T-helper 2 cell treated with Interferon-gamma antibody and Interleukin-4, amounts not matched to agents 100 ng/mL and 5 ng/mL, for 36 hours (primary cell): Measurements from ENCODE around the gene ZNF319. TPM values are rescaled to one million over a fixed set of nuclear protein-coding genes. Genes with fewer than 3 reads are reported as not detected.
"Not testable (repeated sequence)": the region's sequence is repeated elsewhere in the genome, so short reads cannot be mapped to it uniquely, and the experiment has no call there.

Experiments used
- intact Hi-C: fragments of 100-400 bp; cut with micrococcal nuclease; formaldehyde crosslinking; loops from one replicate; pipeline ENCODE4 v1.15.1; 2023
- total RNA-seq: library from RNA; stranded (reverse); gene quantifications from 2 replicates; pipeline ENCODE4 v1.2.3, GENCODE V29; 2022

Gene ZNF319
- total RNA-seq, 1 donor from 2014 or later = 16.7 TPM

- intact Hi-C loops = no loop called here
Observed at GRCh38 chr16:57982385-57982784, 18.1 kb downstream of the ZNF319 start.

DNA sequence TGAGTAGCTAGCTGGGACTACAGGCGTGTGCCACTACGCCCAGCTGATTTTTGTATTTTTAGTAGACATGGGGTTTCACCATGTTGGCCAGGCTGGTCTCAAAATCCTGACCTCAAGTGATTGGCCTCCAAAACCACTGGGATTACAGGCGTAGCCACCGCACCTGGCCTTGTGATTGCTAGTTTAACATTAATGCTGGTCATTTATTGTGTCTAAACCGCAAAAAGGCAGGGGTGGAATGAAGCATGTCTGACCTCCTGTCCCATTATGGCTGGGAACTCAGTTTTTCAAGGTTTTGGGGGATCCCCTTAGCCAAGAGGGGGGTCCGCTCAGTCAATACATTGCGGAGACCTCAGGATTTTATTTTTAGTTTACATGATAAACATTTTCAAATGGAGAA is 18.8 kb downstream of the ZNF319 start:
- intact Hi-C loops = no loop called here

DNA sequence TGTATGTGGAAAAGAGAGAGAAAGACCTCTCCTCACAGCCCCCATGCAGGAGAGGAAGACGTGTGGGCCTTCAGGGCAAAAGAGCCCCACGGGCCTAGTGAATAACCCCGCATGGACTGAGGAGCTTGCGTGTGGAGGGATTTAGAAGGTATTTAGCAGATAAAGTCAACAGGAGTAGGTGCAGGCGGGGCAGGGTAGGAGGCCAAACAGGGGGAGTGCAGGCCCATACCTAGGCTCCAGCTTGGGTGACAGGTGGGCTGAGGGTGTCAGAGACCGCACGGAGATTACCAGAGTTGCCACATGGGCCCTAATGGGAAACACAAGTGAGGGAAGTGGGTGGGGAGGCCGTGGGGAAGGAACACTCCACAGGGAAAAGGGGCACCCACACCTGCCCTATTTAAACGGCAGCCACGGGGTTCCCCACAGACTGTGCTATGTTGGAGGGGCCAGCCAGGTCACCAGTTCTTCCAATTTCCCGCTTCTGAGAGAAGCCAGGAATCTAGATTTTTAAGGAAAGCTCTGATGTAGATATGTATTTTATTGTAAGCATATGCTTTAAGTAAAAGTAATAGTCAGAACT is 21.4 kb downstream of the ZNF319 start:
- intact Hi-C loops = no loop called here

- intact Hi-C loops = not testable (repeated sequence)
Observed at GRCh38 chr16:57978070-57978465, 22.4 kb downstream of the ZNF319 start.

GRCh38 chr16:57977418-57978069 is 22.9 kb downstream of the ZNF319 start:
- intact Hi-C loops = no loop called here

- intact Hi-C loops = no loop called here
Observed at GRCh38 chr16:57976331-57976796, 24.1 kb downstream of the ZNF319 start.

- intact Hi-C loops = no loop called here
Observed at GRCh38 chr16:57972306-57972705, 28.2 kb downstream of the ZNF319 start.

DNA sequence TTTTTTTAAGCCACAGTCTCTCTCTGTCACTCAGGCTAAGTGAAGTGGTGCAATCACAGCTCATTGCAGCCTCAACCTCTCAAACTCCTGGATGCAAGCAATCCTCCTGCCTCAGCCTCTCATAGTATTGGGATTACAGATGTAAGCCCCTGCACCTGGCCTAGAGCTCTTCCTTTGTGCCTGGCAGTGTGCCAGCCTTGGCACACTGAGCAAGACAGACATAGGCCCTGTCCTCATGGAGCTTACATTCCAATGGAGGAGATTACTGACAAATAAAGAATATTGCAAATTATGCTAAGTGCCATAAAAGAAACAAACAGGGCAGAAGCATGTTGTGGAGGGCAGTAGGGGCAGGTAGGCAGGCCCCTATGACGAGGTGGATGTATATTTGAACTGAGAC is 28.6 kb downstream of the ZNF319 start:
- intact Hi-C loops = no loop called here

GRCh38 chr16:57970970-57971369 is 29.5 kb downstream of the ZNF319 start, which contains the start of gene CNGB1:
TSS of gene CNGB1 (minus strand) at chr16:57971128. CDS start at chr16:57967286, 3,842 bp downstream.
- intact Hi-C loops = no loop called here

GRCh38 chr16:57970319-57970718 is 30.2 kb downstream of the ZNF319 start:
- intact Hi-C loops = no loop called here

DNA sequence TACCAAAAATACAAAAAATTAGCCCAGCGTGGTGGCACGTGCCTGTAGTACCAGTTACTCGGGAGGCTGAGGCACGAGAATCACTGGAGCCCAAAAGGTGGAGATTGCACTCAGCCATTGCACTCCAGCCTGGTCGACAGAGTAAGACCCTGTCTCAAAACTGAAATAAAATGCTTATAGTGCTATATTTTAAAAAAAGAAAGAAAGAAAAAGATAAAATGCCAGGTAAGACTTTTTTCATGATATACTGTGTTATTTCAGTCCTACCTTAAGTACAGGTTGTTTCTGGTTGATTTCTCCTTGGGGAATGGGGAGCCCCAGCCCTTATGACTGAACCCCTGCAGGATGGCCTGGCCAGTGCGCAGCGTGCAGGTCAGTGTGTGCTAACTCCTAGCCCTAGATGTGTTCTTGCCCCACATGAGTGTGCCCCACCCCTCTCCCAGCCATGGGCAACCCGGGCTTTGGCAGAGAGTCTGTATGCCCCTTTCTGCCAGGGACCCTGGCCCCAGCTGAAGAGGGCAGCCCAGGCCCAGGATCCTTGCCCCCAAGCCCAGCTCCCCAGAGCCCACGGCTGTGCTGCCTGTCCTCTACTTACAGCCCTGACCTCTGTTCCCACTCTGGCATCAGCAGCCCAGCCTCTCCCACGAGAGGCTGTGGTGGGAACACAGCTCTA is 30.9 kb downstream of the ZNF319 start:
- intact Hi-C loops = no loop called here

- intact Hi-C loops = no loop called here
Observed at GRCh38 chr16:57967916-57968315, 32.6 kb downstream of the ZNF319 start.

GRCh38 chr16:57966986-57967385 is 33.5 kb downstream of the ZNF319 start:
- intact Hi-C loops = no loop called here

DNA sequence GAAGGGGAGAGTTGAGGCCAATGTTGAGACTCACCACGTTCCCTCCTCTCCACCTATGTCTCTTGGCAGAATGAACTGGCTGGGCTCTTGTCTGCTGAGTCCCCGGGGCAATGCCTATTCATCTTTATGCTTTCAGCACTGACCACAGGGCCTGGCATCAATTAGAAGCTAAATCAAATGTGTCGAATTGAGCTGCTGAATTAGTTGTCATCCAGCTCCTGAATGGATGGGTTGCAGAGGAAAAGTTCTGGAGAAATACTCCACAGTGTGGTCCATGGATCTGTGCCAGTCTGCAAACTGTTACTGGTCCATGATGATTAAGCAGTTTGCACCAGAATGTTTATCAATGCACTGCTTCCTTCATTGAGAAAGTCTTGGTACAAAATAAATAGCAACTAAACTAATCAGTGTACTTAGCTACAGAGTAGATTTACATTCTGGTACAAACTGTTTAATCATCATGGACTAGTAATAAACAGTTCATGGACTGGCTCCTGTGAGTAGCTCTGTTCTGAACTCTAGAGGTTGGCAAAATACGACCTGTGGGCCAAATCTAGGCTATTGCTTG is 34.2 kb downstream of the ZNF319 start:
- intact Hi-C loops = no loop called here

DNA sequence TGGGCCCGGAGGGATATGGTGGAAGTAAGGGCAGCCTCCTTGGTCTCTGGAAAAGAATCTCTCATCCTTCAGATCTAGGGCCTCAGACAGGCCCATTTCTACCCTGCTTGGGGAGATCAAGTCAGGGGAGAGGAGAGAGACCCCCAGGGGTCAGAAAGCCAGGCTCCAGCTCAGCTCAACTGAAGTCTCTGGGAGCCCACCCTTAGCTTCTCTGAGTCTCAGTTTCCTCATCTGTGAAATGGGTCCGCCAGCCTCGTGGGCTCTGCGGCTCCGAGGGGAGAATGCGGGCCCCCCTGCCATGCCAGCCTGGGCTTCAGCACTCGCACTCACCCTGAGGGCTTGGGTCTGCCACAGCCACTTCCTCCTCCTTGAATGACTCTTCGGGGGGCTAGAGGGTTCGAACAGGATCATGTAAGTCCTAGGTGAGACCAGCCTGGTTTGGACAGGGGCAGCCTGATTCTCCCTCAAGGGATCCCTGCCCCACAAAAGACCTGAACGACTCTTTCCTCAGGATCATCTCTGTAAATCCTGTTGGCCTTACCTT is 36.2 kb downstream of the ZNF319 start:
- intact Hi-C loops = no loop called here

- intact Hi-C loops = no loop called here
Observed at GRCh38 chr16:57962756-57963155, 37.7 kb downstream of the ZNF319 start.

DNA sequence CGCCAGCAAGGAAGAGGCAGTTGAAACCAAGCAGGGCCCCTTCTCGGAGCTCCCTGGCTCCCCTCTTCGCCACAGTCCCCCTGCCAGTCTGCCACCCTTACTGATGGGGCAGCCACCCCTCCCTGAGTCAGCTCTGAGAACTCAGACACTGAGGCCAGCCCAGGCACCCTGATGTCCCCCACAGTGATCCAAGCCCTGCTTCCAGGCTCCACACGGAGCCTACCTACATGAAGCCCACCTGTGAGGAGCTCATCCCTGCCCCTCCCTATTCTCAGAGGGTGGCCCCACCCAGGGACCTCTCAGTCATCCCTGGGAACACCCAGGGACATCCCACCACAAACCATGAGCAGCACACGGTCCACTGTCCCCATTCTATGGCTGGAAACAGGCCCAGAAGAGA is 38.4 kb downstream of the ZNF319 start:
- intact Hi-C loops = no loop called here

- intact Hi-C loops = no loop called here
Observed at GRCh38 chr16:57961538-57961937, 38.9 kb downstream of the ZNF319 start.

- intact Hi-C loops = no loop called here
Observed at GRCh38 chr16:57960826-57961472, 39.5 kb downstream of the ZNF319 start.

DNA sequence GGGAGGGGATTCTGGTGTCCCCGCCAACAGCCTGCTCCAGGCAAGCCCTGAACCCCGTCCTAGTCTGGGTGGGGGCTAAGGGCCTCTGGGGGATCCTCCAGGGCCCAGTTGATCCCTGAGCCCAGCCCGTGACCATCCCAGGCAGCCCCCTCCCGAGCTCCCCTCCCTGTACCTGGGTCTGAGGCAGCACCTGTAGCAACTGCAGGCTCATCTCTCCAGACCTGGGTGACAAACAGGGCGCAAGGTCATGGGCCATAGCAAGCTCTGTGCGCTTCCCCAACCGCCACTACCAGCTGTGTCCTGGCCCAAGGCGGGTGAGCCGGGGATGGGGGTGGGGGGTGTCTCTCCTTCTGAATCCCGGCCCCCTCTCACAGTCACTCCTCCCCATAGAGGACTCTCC is 40.2 kb downstream of the ZNF319 start:
- intact Hi-C loops = no loop called here

GRCh38 chr16:57959804-57960203 is 40.7 kb downstream of the ZNF319 start:
- intact Hi-C loops = no loop called here
